OCI-LY1 (cell line): ENCODE data around the gene SYTL1.

ENCODE experiments used
- CTCF ChIP-seq: fragments of 200-600 bp; sonication (generic), shearing (Covaris generic); IDR thresholded peaks from 2 replicates; pipeline ENCODE4 v1.5.1; 2017; ENCODE audit warnings: mild to moderate bottlenecking, antibody characterized with exemption, low read length, moderate library complexity, mixed read lengths
- EZH2 ChIP-seq: fragments of 200-600 bp; sonication (generic), shearing (Covaris generic); IDR thresholded peaks from 2 replicates; pipeline ENCODE4 v1.8.0; 2017; ENCODE audit warnings: borderline replicate concordance, mixed run types, mild to moderate bottlenecking, antibody characterized with exemption, low read length, moderate library complexity, mixed read lengths

- TF ChIP-seq CTCF (peak; percentile 87), EZH2 (no peak)
These were observed 15.6 kb downstream of the SYTL1 start for GRCh38 chr1:27357281-27358037.
